ENCODE results near the gene UMAD1.

UMAD1 gene

GRCh38 chr7:7766671-7767070, 126.1 kb downstream of the UMAD1 start:
- DNase-seq (ENCODE audit: low spot score), result no peak

GRCh38 chr7:7768977-7769709, 128.6 kb downstream of the UMAD1 start:
- DNase-seq (ENCODE audit: low spot score), result no peak

- DNase-seq (ENCODE audit: low spot score), result no peak
Observed at GRCh38 chr7:7769710-7770627, 129.4 kb downstream of the UMAD1 start.

- DNase-seq (ENCODE audit: low spot score), result no peak
Observed at GRCh38 chr7:7771452-7771851, 130.9 kb downstream of the UMAD1 start.

- peak; percentile 64 for DNase-seq (ENCODE audit: low spot score)
Observed at GRCh38 chr7:7772397-7772821, 131.9 kb downstream of the UMAD1 start.

GRCh38 chr7:7773334-7774309, 133.1 kb downstream of the UMAD1 start:
- peak; percentile 53 for DNase-seq (ENCODE audit: low spot score)

GRCh38 chr7:7779888-7780287, 139.3 kb downstream of the UMAD1 start:
- DNase-seq (ENCODE audit: low spot score), result no peak

GRCh38 chr7:7783001-7783400, 142.4 kb downstream of the UMAD1 start:
- DNase-seq (ENCODE audit: low spot score), result no peak

GRCh38 chr7:7785344-7785973, 144.9 kb downstream of the UMAD1 start:
- DNase-seq (ENCODE audit: low spot score), result no peak

- DNase-seq (ENCODE audit: low spot score), result no peak
Observed at GRCh38 chr7:7786595-7786994, 146.0 kb downstream of the UMAD1 start.

GRCh38 chr7:7789551-7789988, 149.0 kb downstream of the UMAD1 start:
- DNase-seq (ENCODE audit: low spot score), result no peak

- no peak for DNase-seq (ENCODE audit: low spot score)
Observed at GRCh38 chr7:7790041-7790741, 149.6 kb downstream of the UMAD1 start.

GRCh38 chr7:7791523-7791922, 151.0 kb downstream of the UMAD1 start:
- no peak for DNase-seq (ENCODE audit: low spot score)

GRCh38 chr7:7792056-7792455, 151.5 kb downstream of the UMAD1 start:
- no peak for DNase-seq (ENCODE audit: low spot score)

GRCh38 chr7:7793249-7793648, 152.7 kb downstream of the UMAD1 start:
- no peak for DNase-seq (ENCODE audit: low spot score)

- no peak for DNase-seq (ENCODE audit: low spot score)
Observed at GRCh38 chr7:7793921-7794320, 153.4 kb downstream of the UMAD1 start.

- no peak for DNase-seq (ENCODE audit: low spot score)
Observed at GRCh38 chr7:7795203-7795602, 154.7 kb downstream of the UMAD1 start.

GRCh38 chr7:7795630-7796121, 155.1 kb downstream of the UMAD1 start:
- no peak for DNase-seq (ENCODE audit: low spot score)

- no peak for DNase-seq (ENCODE audit: low spot score)
Observed at GRCh38 chr7:7798510-7798909, 158.0 kb downstream of the UMAD1 start.

- no peak for DNase-seq (ENCODE audit: low spot score)
Observed at GRCh38 chr7:7799138-7799537, 158.6 kb downstream of the UMAD1 start.

GRCh38 chr7:7802531-7802930, 162.0 kb downstream of the UMAD1 start:
- no peak for DNase-seq (ENCODE audit: low spot score)

Measured in NAMALWA (cell line).